Tibial nerve (tissue), 4 donors: ENCODE results near the gene MIOX. TPM values are rescaled to one million over a fixed set of nuclear protein-coding genes. Genes with fewer than 3 reads are reported as not detected.

Experiments
- DNase-seq, 2 donors: peaks; one replicate each; pipeline ENCODE4 v3.0.0-alpha.2; 2019; ENCODE audit warnings: low spot score in 2 of 2
- H3K27ac ChIP-seq, 4 donors: fragments of 200-600 bp; sonication (generic) in 3 of 4; one replicate each; pipeline ENCODE4 v1.5.1; 2017 to 2019; ENCODE audit warnings: mild to moderate bottlenecking in 1 of 4
- H3K27me3 ChIP-seq, 2 donors: fragments of 200-600 bp; sonication (generic) in 1 of 2; one replicate each; pipeline versions ENCODE4 v1.5.1 to v1.6.0; 2017 to 2019
- H3K36me3 ChIP-seq, 3 donors: fragments of 200-600 bp; sonication (generic); one replicate each; pipeline ENCODE4 v1.5.1; 2018 to 2019
- H3K4me1 ChIP-seq, 4 donors: fragments of 200-600 bp; sonication (generic) in 3 of 4; one replicate each; pipeline ENCODE4 v1.5.1; 2017 to 2019
- H3K4me3 ChIP-seq, 4 donors: fragments of 200-600 bp; sonication (generic) in 3 of 4; one replicate each; pipeline ENCODE4 v1.5.1; 2017 to 2019; ENCODE audit warnings: mild to moderate bottlenecking in 1 of 4, moderate library complexity in 1 of 4
- H3K9me3 ChIP-seq, 4 donors: fragments of 200-600 bp; sonication (generic) in 3 of 4; one replicate each; pipeline ENCODE4 v1.5.1; 2017 to 2019
- CTCF ChIP-seq, 5 experiments: fragments of 200-600 bp in 3 of 5; fragments of 450-650 bp in 2 of 5; sonication (generic) in 3 of 5; IDR thresholded peaks; one replicate each; pipeline ENCODE4 v1.5.1; 2016 to 2019; ENCODE audit warnings: antibody characterized with exemption in 5 of 5, mild to moderate bottlenecking in 3 of 5, moderate library complexity in 2 of 5
- EP300 ChIP-seq, 2 donors: sonication (generic); formaldehyde crosslinking; IDR thresholded peaks; one replicate each; pipeline ENCODE4 v1.6.1; 2017; ENCODE audit warnings: antibody characterized with exemption in 2 of 2, mild to moderate bottlenecking in 1 of 2
- POLR2A ChIP-seq, 2 donors: fragments of 450-650 bp; IDR thresholded peaks; one replicate each; pipeline ENCODE4 v1.6.1; 2017; ENCODE audit warnings: antibody characterized with exemption in 2 of 2, mild to moderate bottlenecking in 2 of 2, moderate library complexity in 2 of 2
- WGBS, 2 donors: methylation state at CpG; one replicate each; pipeline ENCODE4 v1.1.5; 2018; 5-methylcytosine and 5-hydroxymethylcytosine counted together
- total RNA-seq, 4 donors: library from RNA; depleted of rRNA; stranded (reverse); fragments of >200 nt; gene quantifications; one replicate each; pipeline ENCODE4 v1.1.0, GENCODE V29; 2016

Gene MIOX
- total RNA-seq, 4 donors from 2014 or later = not detected

GRCh38 chr22:50446708-50447575 is 39.7 kb upstream of the MIOX start:
- no peak for DNase-seq
- Histone ChIP-seq H3K27ac (peak overlapping the region in 1 of 4 donors; percentile 65), H3K27me3 (no peaks in the 10 kb centered on the region), H3K9me3 (no peaks in the 10 kb centered on the region), H3K4me1 (peaks cover 0 to 29% (median 13%) of the 10 kb centered on the region in 4 donors), H3K36me3 (peaks cover 0 to 91% (median 28%) of the 10 kb centered on the region in 3 donors), H3K4me3 (no peak overlapping the region)
- no peak for TF ChIP-seq POLR2A (IDR thresholded peaks at IDR 0.05)
- WGBS, 2 donors = 80% methylated on average over 31 to 47 of the region's 54 CpGs

GRCh38 chr22:50447576-50448551 is 38.8 kb upstream of the MIOX start:
- Histone ChIP-seq H3K4me1 (peaks cover 0 to 29% (median 13%) of the 10 kb centered on the region in 4 donors), H3K36me3 (peaks cover 0 to 81% (median 28%) of the 10 kb centered on the region in 3 donors)
- WGBS, 2 donors = 85 to 87% methylated on average over 23 to 25 of the region's 27 CpGs

GRCh38 chr22:50452649-50453048 is 34.0 kb upstream of the MIOX start:
- Histone ChIP-seq H3K9me3 (no peaks in the 10 kb centered on the region), H3K36me3 (peaks cover 0 to 88% (median 43%) of the 10 kb centered on the region in 3 donors), H3K4me3 (no peak overlapping the region), H3K27ac (no peak overlapping the region), H3K27me3 (no peaks in the 10 kb centered on the region), H3K4me1 (no peaks in the 10 kb centered on the region)
- no peak for DNase-seq
- 81 to 89% methylated on average over 5 of the region's 5 CpGs for WGBS, 2 donors
- TF ChIP-seq CTCF (IDR thresholded peaks at IDR 0.05) = no peak
- no peak for TF ChIP-seq POLR2A (IDR thresholded peaks at IDR 0.05)
- no peak for TF ChIP-seq EP300 (IDR thresholded peaks at IDR 0.05)

More at GRCh38 chr22:50447576-50448551, 38.8 kb upstream of the MIOX start:
- peak overlapping the region in 1 of 4 donors; percentile 65 for H3K27ac ChIP-seq
- DNase-seq = no peak
- no peaks in the 10 kb centered on the region for H3K9me3 ChIP-seq
- H3K4me3 ChIP-seq = no peak overlapping the region
- TF ChIP-seq POLR2A (IDR thresholded peaks at IDR 0.05) (no peak), EP300 (IDR thresholded peaks at IDR 0.05) (no peak), CTCF (IDR thresholded peaks at IDR 0.05) (no peak)
- no peaks in the 10 kb centered on the region for H3K27me3 ChIP-seq

GRCh38 chr22:50454556-50455075 is 32.0 kb upstream of the MIOX start:
- H3K27ac ChIP-seq = no peak overlapping the region
- no peaks in the 10 kb centered on the region for H3K4me1 ChIP-seq
- WGBS, 2 donors = 91 to 93% methylated on average over 21 to 25 of the region's 27 CpGs
- H3K27me3 ChIP-seq = no peaks in the 10 kb centered on the region
- H3K9me3 ChIP-seq = no peaks in the 10 kb centered on the region
- no peak overlapping the region for H3K4me3 ChIP-seq
- H3K36me3 ChIP-seq = peaks cover 0 to 89% (median 37%) of the 10 kb centered on the region in 3 donors
- DNase-seq = no peak
- TF ChIP-seq EP300 (IDR thresholded peaks at IDR 0.05) (no peak), POLR2A (IDR thresholded peaks at IDR 0.05) (no peak), CTCF (IDR thresholded peaks at IDR 0.05) (no peak)

- no peaks in the 10 kb centered on the region for H3K4me1 ChIP-seq
- H3K36me3 ChIP-seq = peaks cover 2 to 89% (median 42%) of the 10 kb centered on the region in 3 donors
- H3K27me3 ChIP-seq = no peaks in the 10 kb centered on the region
- DNase-seq = no peak
- H3K27ac ChIP-seq = no peak overlapping the region
- WGBS, 2 donors = 93 to 96% methylated on average over 14 to 17 of the region's 18 CpGs
- no peak overlapping the region for H3K4me3 ChIP-seq
- TF ChIP-seq EP300 (IDR thresholded peaks at IDR 0.05) = no peak
- no peak for TF ChIP-seq POLR2A (IDR thresholded peaks at IDR 0.05)
- no peak for TF ChIP-seq CTCF (IDR thresholded peaks at IDR 0.05)
- H3K9me3 ChIP-seq = no peaks in the 10 kb centered on the region
These were observed 31.5 kb upstream of the MIOX start for GRCh38 chr22:50455201-50455600.
